Endodermal cell (in vitro differentiated cells): ENCODE measurements around the gene MACIR. TPM values are rescaled to one million over a fixed set of nuclear protein-coding genes. Genes with fewer than 3 reads are reported as not detected.

ENCODE experiments used
- DNase-seq: peaks from one replicate; pipeline ENCODE4 v3.0.0-alpha.2; 2017
- H3K27ac ChIP-seq: 2 replicates; pipeline ENCODE4 v1.5.1; 2013; ENCODE audit warnings: mild to moderate bottlenecking, low read depth, low read length, moderate library complexity
- H3K27me3 ChIP-seq: 2 replicates; pipeline ENCODE4 v1.6.1; 2013; ENCODE audit warnings: mild to moderate bottlenecking, low read length, moderate library complexity; ENCODE audit not compliant: insufficient read depth, control insufficient read depth, poor library complexity, severe bottlenecking
- H3K36me3 ChIP-seq: 2 replicates; pipeline ENCODE4 v1.7.0; 2013; ENCODE audit warnings: mild to moderate bottlenecking, low read length, moderate library complexity; ENCODE audit not compliant: control insufficient read depth, insufficient read depth
- H3K4me1 ChIP-seq: one replicate; pipeline ENCODE4 v1.7.0; 2013; ENCODE audit warnings: low read length; ENCODE audit not compliant: control insufficient read depth, insufficient read depth
- H3K4me3 ChIP-seq: 2 replicates; pipeline ENCODE4 v1.5.1; 2013; ENCODE audit warnings: mild to moderate bottlenecking, low read length, moderate library complexity
- H3K9ac ChIP-seq: 2 replicates; pipeline ENCODE4 v1.6.1; 2013; ENCODE audit warnings: mild to moderate bottlenecking, low read length, moderate library complexity; ENCODE audit not compliant: poor library complexity, severe bottlenecking; ENCODE audit errors: extremely low read depth
- H3K9me3 ChIP-seq: 2 replicates; pipeline ENCODE4 v1.6.1; 2013; ENCODE audit warnings: mild to moderate bottlenecking, low read length, moderate library complexity; ENCODE audit not compliant: control insufficient read depth
- H3K27ac Mint-ChIP-seq: 2 replicates; pipeline ENCODE4 v1.8.0; 2020; ENCODE audit warnings: mixed read lengths
- H3K27me3 Mint-ChIP-seq: 2 replicates; pipeline ENCODE4 v1.8.0; 2021; ENCODE audit warnings: mild to moderate bottlenecking, mixed read lengths; ENCODE audit not compliant: insufficient read depth
- H3K36me3 Mint-ChIP-seq: 2 replicates; pipeline ENCODE4 v1.8.0; 2020; ENCODE audit warnings: low read depth, mixed read lengths
- H3K4me1 Mint-ChIP-seq: 2 replicates; pipeline ENCODE4 v1.8.0; 2020; ENCODE audit warnings: mixed read lengths
- H3K4me3 Mint-ChIP-seq: 2 replicates; pipeline ENCODE4 v1.8.0; 2020; ENCODE audit warnings: mild to moderate bottlenecking, moderate library complexity, mixed read lengths
- H3K9me3 Mint-ChIP-seq: 2 replicates; pipeline ENCODE4 v1.8.0; 2020; ENCODE audit warnings: mild to moderate bottlenecking, mixed read lengths
- WGBS, 2 experiments: methylation state at CpG; one replicate each; pipeline versions ENCODE4 v1.1.5 to v1.1.7; 2013; ENCODE audit warnings: missing lambda C conversion rate in 2 of 2, mixed read lengths in 1 of 2; ENCODE audit not compliant: insufficient coverage in 1 of 2, insufficient read length in 1 of 2; 5-methylcytosine and 5-hydroxymethylcytosine counted together
- total RNA-seq, 2 donors: library from RNA; stranded (reverse); fragmentation: NEBNext Ultra II Directional in 1 of 2; extraction: Animal tissue kit (Norgen Biotek cat#: 25700) in 1 of 2; gene quantifications; 2 replicates in 1 of 2; 3 replicates in 1 of 2; pipeline ENCODE4 v1.2.1, GENCODE V29; 2021
- TF ChIP-seq, protein P1 (sequence below): fragments of 200-600 bp; sonication (generic); conservative IDR thresholded peaks from 2 replicates; pipeline ENCODE4 v1.5.0; 2021; ENCODE audit warnings: antibody characterized with exemption, mild to moderate bottlenecking

Gene MACIR
- total RNA-seq, 2 donors from 2014 or later: 13.2 to 18.9 TPM

DNA sequence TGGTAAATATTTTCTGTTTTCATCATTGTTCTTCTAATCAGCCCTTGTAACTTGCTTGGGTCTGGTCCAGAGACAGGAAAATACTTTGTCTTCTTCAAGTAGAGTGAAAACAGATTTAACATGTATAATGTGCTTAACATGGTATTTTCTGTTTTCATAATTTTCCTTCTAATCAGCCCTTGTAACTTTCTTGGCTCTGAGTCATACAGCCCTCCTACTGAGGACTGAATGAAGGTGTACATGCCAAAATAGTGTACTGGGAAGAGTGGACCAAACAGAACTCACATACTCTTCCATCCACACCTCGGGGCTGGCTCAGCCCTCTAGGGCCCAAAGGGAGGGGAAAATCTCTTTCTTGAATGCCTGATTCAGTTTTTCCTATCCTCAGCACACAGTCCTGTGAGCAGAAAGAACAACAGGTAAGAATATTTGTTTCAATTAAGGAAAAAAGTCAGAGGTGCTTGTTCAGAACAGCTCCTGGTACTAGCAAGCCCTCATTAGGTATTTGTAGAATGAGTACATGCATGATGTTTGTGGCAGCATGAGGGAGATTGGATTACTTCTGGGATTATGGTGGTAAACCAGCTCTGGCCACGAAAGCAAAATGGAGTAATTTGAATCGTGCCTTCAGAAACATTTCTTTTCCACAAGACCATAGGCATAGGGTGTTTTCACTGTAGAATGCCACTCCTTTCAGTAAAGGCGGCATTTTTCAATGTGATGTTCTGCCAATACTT lies 24.2 kb upstream of the MACIR start:
- H3K4me1 ChIP-seq: no peaks in the 10 kb centered on the region
- 99% methylated on average over 4 of the region's 4 CpGs; no CpG with 5 or more reads in 1 of the 2 experiments for WGBS, 2 experiments
- no peak overlapping the region for H3K9ac ChIP-seq
- no peak overlapping the region for H3K4me3 Mint-ChIP-seq
- H3K36me3 ChIP-seq: no peaks in the 10 kb centered on the region
- TF ChIP-seq, protein P1, sequence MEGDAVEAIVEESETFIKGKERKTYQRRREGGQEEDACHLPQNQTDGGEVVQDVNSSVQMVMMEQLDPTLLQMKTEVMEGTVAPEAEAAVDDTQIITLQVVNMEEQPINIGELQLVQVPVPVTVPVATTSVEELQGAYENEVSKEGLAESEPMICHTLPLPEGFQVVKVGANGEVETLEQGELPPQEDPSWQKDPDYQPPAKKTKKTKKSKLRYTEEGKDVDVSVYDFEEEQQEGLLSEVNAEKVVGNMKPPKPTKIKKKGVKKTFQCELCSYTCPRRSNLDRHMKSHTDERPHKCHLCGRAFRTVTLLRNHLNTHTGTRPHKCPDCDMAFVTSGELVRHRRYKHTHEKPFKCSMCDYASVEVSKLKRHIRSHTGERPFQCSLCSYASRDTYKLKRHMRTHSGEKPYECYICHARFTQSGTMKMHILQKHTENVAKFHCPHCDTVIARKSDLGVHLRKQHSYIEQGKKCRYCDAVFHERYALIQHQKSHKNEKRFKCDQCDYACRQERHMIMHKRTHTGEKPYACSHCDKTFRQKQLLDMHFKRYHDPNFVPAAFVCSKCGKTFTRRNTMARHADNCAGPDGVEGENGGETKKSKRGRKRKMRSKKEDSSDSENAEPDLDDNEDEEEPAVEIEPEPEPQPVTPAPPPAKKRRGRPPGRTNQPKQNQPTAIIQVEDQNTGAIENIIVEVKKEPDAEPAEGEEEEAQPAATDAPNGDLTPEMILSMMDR: no peak
- no peak overlapping the region for H3K4me3 ChIP-seq
- no peaks in the 10 kb centered on the region for H3K4me1 Mint-ChIP-seq
- no peak overlapping the region for H3K27ac Mint-ChIP-seq
- no peaks in the 10 kb centered on the region for H3K36me3 Mint-ChIP-seq
- H3K27ac ChIP-seq: no peak overlapping the region
- peaks cover 4% of the 10 kb centered on the region for H3K9me3 Mint-ChIP-seq
- peaks cover 3% of the 10 kb centered on the region for H3K27me3 Mint-ChIP-seq
- no peaks in the 10 kb centered on the region for H3K27me3 ChIP-seq
- peaks cover under 1% of the 10 kb centered on the region for H3K9me3 ChIP-seq
- DNase-seq: no peak

GRCh38 chr5:103235891-103236290 lies 22.7 kb upstream of the MACIR start:
- no peak for DNase-seq
- TF ChIP-seq, protein P1: no peak
- WGBS, 2 experiments: 100% methylated on average over 1 of the region's 1 CpG; no CpG with 5 or more reads in 1 of the 2 experiments
- Histone ChIP-seq H3K9ac (no peak overlapping the region), H3K27ac (no peak overlapping the region), H3K36me3 (no peaks in the 10 kb centered on the region), H3K4me1 (no peaks in the 10 kb centered on the region), H3K9me3 (peaks cover 10% of the 10 kb centered on the region), H3K4me3 (no peak overlapping the region), H3K27me3 (no peaks in the 10 kb centered on the region)
- no peak overlapping the region for H3K27ac Mint-ChIP-seq
- H3K27me3 Mint-ChIP-seq: peaks cover 1% of the 10 kb centered on the region
- no peak overlapping the region for H3K4me3 Mint-ChIP-seq
- H3K4me1 Mint-ChIP-seq: no peaks in the 10 kb centered on the region
- peaks cover 6% of the 10 kb centered on the region for H3K9me3 Mint-ChIP-seq
- H3K36me3 Mint-ChIP-seq: no peaks in the 10 kb centered on the region

- Mint-ChIP-seq H3K27ac (no peak overlapping the region), H3K9me3 (peaks cover 9% of the 10 kb centered on the region), H3K27me3 (no peaks in the 10 kb centered on the region), H3K4me1 (no peaks in the 10 kb centered on the region), H3K4me3 (no peak overlapping the region), H3K36me3 (no peaks in the 10 kb centered on the region)
- DNase-seq: no peak
- no peaks in the 10 kb centered on the region for H3K36me3 ChIP-seq
- no peak overlapping the region for H3K4me3 ChIP-seq
- H3K27me3 ChIP-seq: no peaks in the 10 kb centered on the region
- no CpG with 5 or more reads among the region's 1 CpG for WGBS, 2 experiments
- peaks cover 28% of the 10 kb centered on the region for H3K9me3 ChIP-seq
- no peak overlapping the region for H3K9ac ChIP-seq
- TF ChIP-seq, protein P1: no peak
- H3K27ac ChIP-seq: no peak overlapping the region
- no peaks in the 10 kb centered on the region for H3K4me1 ChIP-seq
Measured at GRCh38 chr5:103237778-103238177, 20.8 kb upstream of the MACIR start.
